ENCODE measurements around the gene CHTF18.
"Not testable (repeated sequence)": the region's sequence is repeated elsewhere in the genome, so short reads cannot be mapped to it uniquely, and the experiment has no call there.

CHTF18 gene

GRCh38 chr16:831571-832413 lies 43.4 kb downstream of the CHTF18 start:
- no peak for DNase-seq

- no peak for DNase-seq
Observed at GRCh38 chr16:832652-833336, 44.4 kb downstream of the CHTF18 start.

GRCh38 chr16:833411-833810 lies 45.0 kb downstream of the CHTF18 start:
- no peak for DNase-seq

- DNase-seq: no peak
Observed at GRCh38 chr16:835373-835772, 47.0 kb downstream of the CHTF18 start.

- DNase-seq: no peak
Observed at GRCh38 chr16:836221-836620, 47.8 kb downstream of the CHTF18 start.

- not testable (repeated sequence) for DNase-seq
Observed at GRCh38 chr16:836822-837221, 48.4 kb downstream of the CHTF18 start.

GRCh38 chr16:838741-839140 lies 50.3 kb downstream of the CHTF18 start:
- no peak for DNase-seq

- DNase-seq: peak in 1 of 2 experiments; percentile 16
Observed at GRCh38 chr16:839643-840408, 51.4 kb downstream of the CHTF18 start.

GRCh38 chr16:840561-841454 lies 52.4 kb downstream of the CHTF18 start:
- DNase-seq: no peak

- DNase-seq: no peak
Observed at GRCh38 chr16:841455-842060, 53.1 kb downstream of the CHTF18 start.

- no peak for DNase-seq
Observed at GRCh38 chr16:842061-842476, 53.6 kb downstream of the CHTF18 start.

- DNase-seq: peak in 1 of 2 experiments; percentile 26
Observed at GRCh38 chr16:842711-843560, 54.5 kb downstream of the CHTF18 start.

GRCh38 chr16:843771-844170 lies 55.4 kb downstream of the CHTF18 start:
- no peak for DNase-seq

- no peak for DNase-seq
Observed at GRCh38 chr16:844638-845350, 56.4 kb downstream of the CHTF18 start.

GRCh38 chr16:845351-845745 lies 56.9 kb downstream of the CHTF18 start:
- no peak for DNase-seq

- no peak for DNase-seq
Observed at GRCh38 chr16:847151-847550, 58.7 kb downstream of the CHTF18 start.
